HL-60 (cell line): ENCODE data around the gene CDC25A.

Experiments used
- DNase-seq, 2 experiments: peaks; one replicate each; pipeline ENCODE4 v3.0.0-alpha.2; 2010 to 2020; ENCODE audit warnings: low read depth in 1 of 2, low spot score in 1 of 2
- H3K27ac ChIP-seq: fragments of 250-450 bp; sonication (Bioruptor Pico); replicated peaks from 2 replicates; pipeline ENCODE4 v1.5.1; 2020; ENCODE audit warnings: mild to moderate bottlenecking, moderate library complexity
- H3K27me3 ChIP-seq: fragments of 250-450 bp; sonication (Bioruptor Pico); 2 replicates; pipeline ENCODE4 v1.5.1; 2021; ENCODE audit warnings: mild to moderate bottlenecking, moderate library complexity; ENCODE audit not compliant: insufficient read depth, poor library complexity, severe bottlenecking
- H3K4me3 ChIP-seq: replicated peaks from 2 replicates; pipeline ENCODE4 v1.5.1; 2011; ENCODE audit warnings: mild to moderate bottlenecking, control low read depth, low read length; ENCODE audit not compliant: insufficient read depth
- CTCF ChIP-seq: IDR thresholded peaks from one replicate; pipeline ENCODE4 v1.5.1; 2011; ENCODE audit warnings: low read length, control low read depth, inconsistent platforms; ENCODE audit not compliant: insufficient read depth
- GABPA ChIP-seq: IDR thresholded peaks from 2 replicates; pipeline ENCODE4 v1.6.1; 2012; ENCODE audit warnings: low read depth
- POLR2AphosphoS5 ChIP-seq: IDR thresholded peaks from 2 replicates; pipeline ENCODE4 v1.6.1; 2012; ENCODE audit warnings: low read depth
- SPI1 ChIP-seq: IDR thresholded peaks from 2 replicates; pipeline ENCODE4 v1.6.1; 2012; ENCODE audit warnings: low read depth, mild to moderate bottlenecking, borderline replicate concordance
- TF ChIP-seq, protein P1 (sequence below): IDR thresholded peaks from 2 replicates; pipeline ENCODE4 v1.6.1; 2012; ENCODE audit warnings: low read depth; ENCODE audit not compliant: insufficient replicate concordance

CDC25A gene

DNA sequence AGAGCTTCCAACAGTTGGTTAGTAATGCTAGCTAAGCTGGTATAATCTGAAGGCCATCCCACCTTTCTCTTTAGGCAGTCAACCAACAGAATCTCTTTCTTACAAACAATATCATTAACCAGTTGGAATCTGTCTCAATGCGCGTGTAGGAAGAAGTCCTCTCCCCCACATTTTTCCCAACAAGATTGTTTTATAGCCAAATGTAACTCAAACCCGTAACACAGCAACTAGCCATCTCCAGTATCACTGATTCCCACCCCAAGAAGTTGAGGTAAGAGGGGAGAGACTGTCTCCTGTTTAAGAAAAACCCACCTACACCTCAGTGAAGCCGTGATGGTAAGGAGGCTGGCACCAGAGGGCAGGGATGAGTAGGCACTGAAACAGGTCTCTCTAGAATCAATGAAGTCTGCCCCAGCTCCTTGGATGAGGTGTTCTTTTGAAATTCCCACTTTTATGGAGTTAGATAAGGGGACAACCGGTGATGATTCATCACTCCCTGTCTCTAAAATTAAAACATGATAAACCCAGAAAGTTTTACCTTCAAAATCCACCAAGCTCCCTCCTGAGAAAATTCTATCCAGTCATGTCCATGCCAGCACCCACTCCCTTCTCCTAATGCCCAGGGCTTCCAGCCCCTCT lies 30.9 kb downstream of the CDC25A start:
- DNase-seq, result no peak
- H3K4me3 ChIP-seq, result no peak overlapping the region
- no peaks in the 10 kb centered on the region for H3K27me3 ChIP-seq
- no peak overlapping the region for H3K27ac ChIP-seq
- TF ChIP-seq POLR2AphosphoS5 (no peak), CTCF (no peak), SPI1 (no peak), GABPA (no peak)
- TF ChIP-seq, protein P1, sequence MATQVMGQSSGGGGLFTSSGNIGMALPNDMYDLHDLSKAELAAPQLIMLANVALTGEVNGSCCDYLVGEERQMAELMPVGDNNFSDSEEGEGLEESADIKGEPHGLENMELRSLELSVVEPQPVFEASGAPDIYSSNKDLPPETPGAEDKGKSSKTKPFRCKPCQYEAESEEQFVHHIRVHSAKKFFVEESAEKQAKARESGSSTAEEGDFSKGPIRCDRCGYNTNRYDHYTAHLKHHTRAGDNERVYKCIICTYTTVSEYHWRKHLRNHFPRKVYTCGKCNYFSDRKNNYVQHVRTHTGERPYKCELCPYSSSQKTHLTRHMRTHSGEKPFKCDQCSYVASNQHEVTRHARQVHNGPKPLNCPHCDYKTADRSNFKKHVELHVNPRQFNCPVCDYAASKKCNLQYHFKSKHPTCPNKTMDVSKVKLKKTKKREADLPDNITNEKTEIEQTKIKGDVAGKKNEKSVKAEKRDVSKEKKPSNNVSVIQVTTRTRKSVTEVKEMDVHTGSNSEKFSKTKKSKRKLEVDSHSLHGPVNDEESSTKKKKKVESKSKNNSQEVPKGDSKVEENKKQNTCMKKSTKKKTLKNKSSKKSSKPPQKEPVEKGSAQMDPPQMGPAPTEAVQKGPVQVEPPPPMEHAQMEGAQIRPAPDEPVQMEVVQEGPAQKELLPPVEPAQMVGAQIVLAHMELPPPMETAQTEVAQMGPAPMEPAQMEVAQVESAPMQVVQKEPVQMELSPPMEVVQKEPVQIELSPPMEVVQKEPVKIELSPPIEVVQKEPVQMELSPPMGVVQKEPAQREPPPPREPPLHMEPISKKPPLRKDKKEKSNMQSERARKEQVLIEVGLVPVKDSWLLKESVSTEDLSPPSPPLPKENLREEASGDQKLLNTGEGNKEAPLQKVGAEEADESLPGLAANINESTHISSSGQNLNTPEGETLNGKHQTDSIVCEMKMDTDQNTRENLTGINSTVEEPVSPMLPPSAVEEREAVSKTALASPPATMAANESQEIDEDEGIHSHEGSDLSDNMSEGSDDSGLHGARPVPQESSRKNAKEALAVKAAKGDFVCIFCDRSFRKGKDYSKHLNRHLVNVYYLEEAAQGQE, result no peak

GRCh38 chr3:48156163-48156562 lies 32.1 kb downstream of the CDC25A start:
- no peak overlapping the region for H3K4me3 ChIP-seq
- no peaks in the 10 kb centered on the region for H3K27me3 ChIP-seq
- TF ChIP-seq SPI1 (no peak), POLR2AphosphoS5 (no peak), CTCF (no peak), GABPA (no peak)
- TF ChIP-seq, protein P1, result no peak
- no peak for DNase-seq
- no peak overlapping the region for H3K27ac ChIP-seq

GRCh38 chr3:48155122-48155521 lies 33.1 kb downstream of the CDC25A start:
- DNase-seq, result no peak
- TF ChIP-seq GABPA (no peak), POLR2AphosphoS5 (no peak), CTCF (no peak), SPI1 (no peak)
- no peak overlapping the region for H3K4me3 ChIP-seq
- no peak overlapping the region for H3K27ac ChIP-seq
- H3K27me3 ChIP-seq, result no peaks in the 10 kb centered on the region

DNA sequence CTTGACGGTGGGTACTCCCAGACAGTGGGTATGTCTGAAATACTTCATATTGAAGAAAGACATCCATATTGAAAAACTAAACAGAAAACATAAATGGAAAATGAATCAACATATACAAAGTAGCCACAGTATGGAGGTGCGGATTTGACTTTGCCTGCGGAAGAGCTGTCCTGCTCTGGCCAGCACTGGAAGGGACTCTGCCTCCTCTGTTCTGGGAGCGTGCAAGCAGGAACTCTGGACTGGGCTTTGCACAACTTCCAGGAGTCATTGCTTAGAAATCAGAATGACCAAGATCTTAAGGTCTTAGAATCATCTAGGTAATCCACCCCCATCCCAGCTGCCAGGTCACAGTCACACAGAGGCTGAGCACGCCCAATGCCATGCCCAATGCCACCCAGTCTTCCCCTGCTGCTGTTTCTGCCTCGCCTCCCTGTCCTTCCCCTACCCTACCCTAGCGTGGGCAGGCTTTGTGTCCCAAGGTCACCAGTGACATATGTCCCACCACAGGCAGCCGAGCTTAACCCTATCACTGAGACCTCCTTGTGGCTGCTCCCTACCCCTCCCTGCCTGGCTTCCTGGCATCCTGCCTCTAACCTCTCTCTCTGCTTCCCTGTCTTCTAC lies 36.3 kb downstream of the CDC25A start:
- no peak for TF ChIP-seq SPI1
- TF ChIP-seq, protein P1, result no peak
- TF ChIP-seq CTCF, result no peak
- TF ChIP-seq GABPA, result no peak
- no peak for TF ChIP-seq POLR2AphosphoS5
- Histone ChIP-seq H3K27me3 (no peaks in the 10 kb centered on the region), H3K27ac (no peak overlapping the region), H3K4me3 (no peak overlapping the region)
- no peak for DNase-seq
